Endodermal cell (in vitro differentiated cells): ENCODE results near the gene SSH2. TPM values are rescaled to one million over a fixed set of nuclear protein-coding genes. Genes with fewer than 3 reads are reported as not detected.
A peak's percentile ranks its signal among the peaks of the same experiment; 100 is the strongest.

Source experiments
- DNase-seq: peaks from one replicate; pipeline ENCODE4 v3.0.0-alpha.2; 2017
- H3K27ac ChIP-seq: 2 replicates; pipeline ENCODE4 v1.5.1; 2013; ENCODE audit warnings: mild to moderate bottlenecking, low read depth, low read length, moderate library complexity
- H3K27me3 ChIP-seq: 2 replicates; pipeline ENCODE4 v1.6.1; 2013; ENCODE audit warnings: mild to moderate bottlenecking, low read length, moderate library complexity; ENCODE audit not compliant: insufficient read depth, control insufficient read depth, poor library complexity, severe bottlenecking
- H3K36me3 ChIP-seq: 2 replicates; pipeline ENCODE4 v1.7.0; 2013; ENCODE audit warnings: mild to moderate bottlenecking, low read length, moderate library complexity; ENCODE audit not compliant: control insufficient read depth, insufficient read depth
- H3K4me1 ChIP-seq: one replicate; pipeline ENCODE4 v1.7.0; 2013; ENCODE audit warnings: low read length; ENCODE audit not compliant: control insufficient read depth, insufficient read depth
- H3K4me3 ChIP-seq: 2 replicates; pipeline ENCODE4 v1.5.1; 2013; ENCODE audit warnings: mild to moderate bottlenecking, low read length, moderate library complexity
- H3K9ac ChIP-seq: 2 replicates; pipeline ENCODE4 v1.6.1; 2013; ENCODE audit warnings: mild to moderate bottlenecking, low read length, moderate library complexity; ENCODE audit not compliant: poor library complexity, severe bottlenecking; ENCODE audit errors: extremely low read depth
- H3K9me3 ChIP-seq: 2 replicates; pipeline ENCODE4 v1.6.1; 2013; ENCODE audit warnings: mild to moderate bottlenecking, low read length, moderate library complexity; ENCODE audit not compliant: control insufficient read depth
- H3K27ac Mint-ChIP-seq: 2 replicates; pipeline ENCODE4 v1.8.0; 2020; ENCODE audit warnings: mixed read lengths
- H3K27me3 Mint-ChIP-seq: 2 replicates; pipeline ENCODE4 v1.8.0; 2021; ENCODE audit warnings: mild to moderate bottlenecking, mixed read lengths; ENCODE audit not compliant: insufficient read depth
- H3K36me3 Mint-ChIP-seq: 2 replicates; pipeline ENCODE4 v1.8.0; 2020; ENCODE audit warnings: low read depth, mixed read lengths
- H3K4me1 Mint-ChIP-seq: 2 replicates; pipeline ENCODE4 v1.8.0; 2020; ENCODE audit warnings: mixed read lengths
- H3K4me3 Mint-ChIP-seq: 2 replicates; pipeline ENCODE4 v1.8.0; 2020; ENCODE audit warnings: mild to moderate bottlenecking, moderate library complexity, mixed read lengths
- H3K9me3 Mint-ChIP-seq: 2 replicates; pipeline ENCODE4 v1.8.0; 2020; ENCODE audit warnings: mild to moderate bottlenecking, mixed read lengths
- CTCF ChIP-seq: fragments of 200-600 bp; sonication (generic); conservative IDR thresholded peaks from 2 replicates; pipeline ENCODE4 v1.5.0; 2021; ENCODE audit warnings: antibody characterized with exemption, mild to moderate bottlenecking
- WGBS, 2 experiments: methylation state at CpG; one replicate each; pipeline versions ENCODE4 v1.1.5 to v1.1.7; 2013; ENCODE audit warnings: missing lambda C conversion rate in 2 of 2, mixed read lengths in 1 of 2; ENCODE audit not compliant: insufficient coverage in 1 of 2, insufficient read length in 1 of 2; 5-methylcytosine and 5-hydroxymethylcytosine counted together
- total RNA-seq, 2 donors: library from RNA; stranded (reverse); fragmentation: NEBNext Ultra II Directional in 1 of 2; extraction: Animal tissue kit (Norgen Biotek cat#: 25700) in 1 of 2; gene quantifications; 2 replicates in 1 of 2; 3 replicates in 1 of 2; pipeline ENCODE4 v1.2.1, GENCODE V29; 2021

Gene SSH2
- total RNA-seq, 2 donors from 2014 or later: 11.3 to 13.5 TPM

- no peak overlapping the region for H3K9ac ChIP-seq
- no peak overlapping the region for H3K27ac Mint-ChIP-seq
- H3K4me3 ChIP-seq: peak overlapping the region; percentile 65
Measured at GRCh38 chr17:29615492-29616299, 314.3 kb downstream of the SSH2 start.

GRCh38 chr17:29615048-29615385 is 315.0 kb downstream of the SSH2 start:
- no peaks in the 10 kb centered on the region for H3K9me3 ChIP-seq
- no peak for DNase-seq
- H3K4me1 ChIP-seq: no peaks in the 10 kb centered on the region
- peak overlapping the region; percentile 52 for H3K4me3 Mint-ChIP-seq
- TF ChIP-seq CTCF: peak; percentile 19
- no peak overlapping the region for H3K27ac Mint-ChIP-seq
- H3K9me3 Mint-ChIP-seq: peaks cover 1% of the 10 kb centered on the region
- H3K36me3 Mint-ChIP-seq: no peaks in the 10 kb centered on the region
- H3K27ac ChIP-seq: peak overlapping the region; percentile 88
- peak overlapping the region; percentile 65 for H3K4me3 ChIP-seq
- no peak overlapping the region for H3K9ac ChIP-seq
- 69 to 81% methylated on average over 8 to 15 of the region's 15 CpGs for WGBS, 2 experiments
- peaks cover 96% of the 10 kb centered on the region for H3K27me3 Mint-ChIP-seq
- H3K36me3 ChIP-seq: no peaks in the 10 kb centered on the region
- peaks cover 70% of the 10 kb centered on the region for H3K27me3 ChIP-seq
- H3K4me1 Mint-ChIP-seq: peaks cover 2% of the 10 kb centered on the region

More at GRCh38 chr17:29615492-29616299, 314.3 kb downstream of the SSH2 start:
- Mint-ChIP-seq H3K9me3 (peaks cover 1% of the 10 kb centered on the region), H3K36me3 (no peaks in the 10 kb centered on the region), H3K4me3 (peak overlapping the region; percentile 52), H3K27me3 (peaks cover 98% of the 10 kb centered on the region), H3K4me1 (peaks cover 2% of the 10 kb centered on the region)
- peak; percentile 96 for DNase-seq
- no peak for TF ChIP-seq CTCF
- WGBS, 2 experiments: 5 to 6% methylated on average over 31 to 74 of the region's 74 CpGs
- Histone ChIP-seq H3K9me3 (no peaks in the 10 kb centered on the region), H3K4me1 (no peaks in the 10 kb centered on the region), H3K36me3 (no peaks in the 10 kb centered on the region), H3K27me3 (peaks cover 77% of the 10 kb centered on the region), H3K27ac (no peak overlapping the region)

GRCh38 chr17:29614349-29615047 is 315.5 kb downstream of the SSH2 start:
- peak; percentile 63 for DNase-seq

More at GRCh38 chr17:29614349-29615047, 315.5 kb downstream of the SSH2 start:
- peak overlapping the region; percentile 88 for H3K27ac ChIP-seq
- peaks cover 93% of the 10 kb centered on the region for H3K27me3 Mint-ChIP-seq
- H3K36me3 Mint-ChIP-seq: no peaks in the 10 kb centered on the region
- H3K36me3 ChIP-seq: no peaks in the 10 kb centered on the region
- no peaks in the 10 kb centered on the region for H3K4me1 ChIP-seq
- H3K9ac ChIP-seq: no peak overlapping the region
- H3K27me3 ChIP-seq: peaks cover 65% of the 10 kb centered on the region
- no peak for TF ChIP-seq CTCF
- peaks cover 1% of the 10 kb centered on the region for H3K9me3 Mint-ChIP-seq
- WGBS, 2 experiments: 83 to 100% methylated on average over 1 to 16 of the region's 16 CpGs
- H3K4me3 ChIP-seq: no peak overlapping the region
- peaks cover 2% of the 10 kb centered on the region for H3K4me1 Mint-ChIP-seq
- H3K4me3 Mint-ChIP-seq: no peak overlapping the region
- no peak overlapping the region for H3K27ac Mint-ChIP-seq
- no peaks in the 10 kb centered on the region for H3K9me3 ChIP-seq
